HCT116 (cell line): ENCODE data around the gene CCER1. TPM values are rescaled to one million over a fixed set of nuclear protein-coding genes. Genes with fewer than 3 reads are reported as not detected.

Experiments used
- ATAC-seq: fragments of 200-7000 bp; cut with Tn5 transposase; 2 replicates; pipeline ENCODE4 v1.9.1; 2020; ENCODE audit warnings: mild to moderate bottlenecking, moderate library complexity
- BruUV-seq: library from RNA; stranded (reverse); fragments of 400-500 nt; replicated peaks from 2 replicates; lab custom pipeline; 2021; lab: Mats Ljungman, UMichigan
- CTCF ChIA-PET: fragments of 300-600 bp; sonication (Branson Sonifier 250); formaldehyde crosslinking; loops from one replicate; lab custom pipeline; 2021; ENCODE audit warnings: antibody characterized with exemption; lab: Charles Lee
- POLR2A ChIA-PET: fragments of 300-600, 350-600 bp; sonication (Branson Sonifier 250); formaldehyde crosslinking; loops from one replicate; lab custom pipeline; 2021; ENCODE audit warnings: antibody characterized with exemption; lab: Charles Lee
- RAD21 ChIA-PET, 2 experiments: fragments of 300-600 bp; sonication (Branson Sonifier 250); formaldehyde crosslinking; loops; one replicate each; lab custom pipeline; 2023; ENCODE audit warnings: low total read pairs in 2 of 2; ENCODE audit not compliant: uncharacterized antibody in 2 of 2, unreplicated experiment in 2 of 2, low non-redundant PET in 1 of 2; lab: Charles Lee
- DNase-seq: peaks from one replicate; pipeline ENCODE4 v3.0.0-alpha.2; 2010; ENCODE audit warnings: low read depth, low spot score
- H2AFZ ChIP-seq: fragments of 200-600 bp; shearing (Covaris generic), sonication (generic); 2 replicates; pipeline ENCODE4 v1.6.1; 2017; ENCODE audit warnings: low read depth, mixed run types, mixed read lengths, antibody characterized with exemption, low read length; ENCODE audit not compliant: poor library complexity, severe bottlenecking
- H3K27ac ChIP-seq: 2 replicates; pipeline ENCODE4 v1.5.1; 2012; ENCODE audit warnings: low read depth, low read length
- H3K27me3 ChIP-seq: fragments of 200-600 bp; sonication (generic); 2 replicates; pipeline ENCODE4 v1.6.1; 2016; ENCODE audit warnings: mixed run types, low read length, mixed read lengths; ENCODE audit not compliant: insufficient read depth
- H3K36me3 ChIP-seq, 2 experiments: fragments of 200-500 bp in 1 of 2; fragments of 200-600 bp in 1 of 2; sonication (Bioruptor generic) in 1 of 2; sonication (generic) in 1 of 2; 2 replicates each; pipeline versions ENCODE4 v1.5.1 to v1.6.1; 2014 to 2016; ENCODE audit warnings: low read length in 2 of 2, inconsistent platforms in 1 of 2, mixed read lengths in 1 of 2, mixed run types in 1 of 2; ENCODE audit not compliant: insufficient read depth in 2 of 2, control insufficient read depth in 1 of 2
- H3K4me1 ChIP-seq, 2 experiments: fragments of 200-600 bp in 1 of 2; sonication (generic) in 1 of 2; 2 replicates each; pipeline versions ENCODE4 v1.5.1 to v1.6.1; 2012 to 2017; ENCODE audit warnings: low read length in 2 of 2, inconsistent platforms in 1 of 2, mild to moderate bottlenecking in 1 of 2, mixed read lengths in 1 of 2, mixed run types in 1 of 2, moderate library complexity in 1 of 2; ENCODE audit not compliant: insufficient read depth in 2 of 2, control insufficient read depth in 1 of 2
- H3K4me2 ChIP-seq: fragments of 200-600 bp; sonication (generic); 2 replicates; pipeline ENCODE4 v1.6.1; 2017; ENCODE audit warnings: mixed run types, low read length, mixed read lengths
- H3K4me3 ChIP-seq, 2 experiments: fragments of 200-600 bp in 1 of 2; sonication (generic) in 1 of 2; replicated peaks in 1 of 2; 2 replicates each; pipeline ENCODE4 v1.5.1; 2011 to 2016; ENCODE audit warnings: low read length in 2 of 2, control low read depth in 1 of 2, low read depth in 1 of 2, mild to moderate bottlenecking in 1 of 2, mixed read lengths in 1 of 2, mixed run types in 1 of 2
- H3K79me2 ChIP-seq: fragments of 200-600 bp; sonication (generic); 2 replicates; pipeline ENCODE4 v1.6.1; 2017; ENCODE audit warnings: mild to moderate bottlenecking, mixed run types, low read length, moderate library complexity, mixed read lengths; ENCODE audit not compliant: insufficient read depth
- H3K9ac ChIP-seq: fragments of 200-600 bp; sonication (generic); 2 replicates; pipeline ENCODE4 v1.6.1; 2016; ENCODE audit warnings: low read length, mixed read lengths
- H3K9me2 ChIP-seq: fragments of 200-600 bp; sonication (generic), shearing (Covaris generic); 2 replicates; pipeline ENCODE4 v1.6.1; 2017; ENCODE audit warnings: mixed run types, mild to moderate bottlenecking, moderate library complexity; ENCODE audit not compliant: insufficient read depth
- H3K9me3 ChIP-seq, 2 experiments: fragments of 200-500 bp in 1 of 2; fragments of 200-600 bp in 1 of 2; sonication (Bioruptor generic) in 1 of 2; sonication (generic) in 1 of 2; 2 replicates each; pipeline ENCODE4 v1.6.1; 2014 to 2017; ENCODE audit warnings: low read length in 2 of 2, mixed read lengths in 2 of 2, inconsistent platforms in 1 of 2, low read depth in 1 of 2, mild to moderate bottlenecking in 1 of 2, mixed run types in 1 of 2, moderate library complexity in 1 of 2; ENCODE audit not compliant: control insufficient read depth in 1 of 2, insufficient read depth in 1 of 2
- H4K20me1 ChIP-seq: fragments of 200-600 bp; sonication (generic), shearing (Covaris generic); 2 replicates; pipeline ENCODE4 v1.6.1; 2017; ENCODE audit warnings: mixed run types, mild to moderate bottlenecking, moderate library complexity; ENCODE audit not compliant: insufficient read depth
- ATF3 ChIP-seq: IDR thresholded peaks from 2 replicates; pipeline ENCODE4 v1.6.1; 2012
- CEBPB ChIP-seq: IDR thresholded peaks from 2 replicates; pipeline ENCODE4 v1.6.1; 2012; ENCODE audit warnings: low read depth
- EGR1 ChIP-seq: IDR thresholded peaks from 2 replicates; pipeline ENCODE4 v1.6.1; 2012; ENCODE audit warnings: low read depth
- ELF1 ChIP-seq: IDR thresholded peaks from 2 replicates; pipeline ENCODE4 v1.6.1; 2012; ENCODE audit warnings: low read depth, borderline replicate concordance
- EZH2 ChIP-seq: fragments of 200-600 bp; sonication (generic); IDR thresholded peaks from 2 replicates; pipeline ENCODE4 v1.6.1; 2017; ENCODE audit warnings: antibody characterized with exemption, mixed run types
- EZH2phosphoT487 ChIP-seq: fragments of 200-600 bp; IDR thresholded peaks from 2 replicates; pipeline ENCODE4 v1.6.1; 2018; ENCODE audit warnings: antibody characterized with exemption, borderline replicate concordance
- FOSL1 ChIP-seq: IDR thresholded peaks from 2 replicates; pipeline ENCODE4 v1.6.1; 2012; ENCODE audit warnings: low read depth
- JUND ChIP-seq: IDR thresholded peaks from 2 replicates; pipeline ENCODE4 v1.6.1; 2012
- RAD21 ChIP-seq: IDR thresholded peaks from 2 replicates; pipeline ENCODE4 v1.6.1; 2012; ENCODE audit warnings: low read depth, mild to moderate bottlenecking
- REST ChIP-seq: IDR thresholded peaks from 2 replicates; pipeline ENCODE4 v1.6.1; 2012; ENCODE audit warnings: low read depth
- SIN3A ChIP-seq: IDR thresholded peaks from 2 replicates; pipeline ENCODE4 v1.6.1; 2012; ENCODE audit warnings: low read depth
- SP1 ChIP-seq: IDR thresholded peaks from 2 replicates; pipeline ENCODE4 v1.6.1; 2012; ENCODE audit warnings: low read depth
- SRF ChIP-seq: IDR thresholded peaks from 2 replicates; pipeline ENCODE4 v1.6.1; 2012; ENCODE audit warnings: low read depth
- TCF7L2 ChIP-seq: IDR thresholded peaks from 2 replicates; pipeline ENCODE4 v1.7.0; 2011; ENCODE audit warnings: borderline replicate concordance, inconsistent platforms; ENCODE audit not compliant: insufficient read depth, insufficient read length; ENCODE audit errors: extremely low read depth
- YY1 ChIP-seq: IDR thresholded peaks from 2 replicates; pipeline ENCODE4 v1.6.1; 2011; ENCODE audit warnings: low read length, low read depth, moderate library complexity, mild to moderate bottlenecking; ENCODE audit not compliant: insufficient replicate concordance; ENCODE audit errors: extremely low read depth
- ZBTB33 ChIP-seq: IDR thresholded peaks from 2 replicates; pipeline ENCODE4 v1.6.1; 2011; ENCODE audit warnings: mild to moderate bottlenecking, low read length, moderate library complexity; ENCODE audit not compliant: insufficient replicate concordance; ENCODE audit errors: extremely low read depth
- intact Hi-C: fragments of 100-400 bp; cut with micrococcal nuclease; formaldehyde crosslinking; loops from 2 replicates; pipeline ENCODE4 v1.10.0; 2022
- total RNA-seq: library from RNA; stranded (reverse); gene quantifications from one replicate; pipeline ENCODE4 v1.2.1, GENCODE V29; 2021; ENCODE audit not compliant: unreplicated experiment
- TF ChIP-seq, protein P1 (sequence below), 3 experiments: fragments of 200-600 bp in 1 of 3; sonication (generic) in 1 of 3; IDR thresholded peaks in 2 of 3; conservative IDR thresholded peaks in 1 of 3; 2 replicates each; pipeline ENCODE4 v1.5.1; 2012 to 2017; ENCODE audit warnings: low read depth in 2 of 3, low read length in 2 of 3, antibody characterized with exemption in 1 of 3, borderline replicate concordance in 1 of 3, control low read depth in 1 of 3, mild to moderate bottlenecking in 1 of 3, mixed read lengths in 1 of 3, mixed run types in 1 of 3, moderate library complexity in 1 of 3; ENCODE audit not compliant: insufficient read depth in 1 of 3

CCER1 gene
- total RNA-seq, 1 experiment from 2014 or later, result not detected

GRCh38 chr12:90982170-90982569 is 27.2 kb upstream of the CCER1 start:
- no peak for TF ChIP-seq ELF1
- no peak for TF ChIP-seq SP1
- no peak for TF ChIP-seq ZBTB33
- TF ChIP-seq RAD21, result no peak
- TF ChIP-seq JUND, result no peak
- TF ChIP-seq FOSL1, result no peak
- no peak for TF ChIP-seq YY1
- TF ChIP-seq CEBPB, result no peak
- TF ChIP-seq EGR1, result no peak
- TF ChIP-seq ATF3, result no peak
- no peak for TF ChIP-seq EZH2phosphoT487
- no peak for TF ChIP-seq SIN3A
- no peak for TF ChIP-seq TCF7L2
- TF ChIP-seq, protein P1, sequence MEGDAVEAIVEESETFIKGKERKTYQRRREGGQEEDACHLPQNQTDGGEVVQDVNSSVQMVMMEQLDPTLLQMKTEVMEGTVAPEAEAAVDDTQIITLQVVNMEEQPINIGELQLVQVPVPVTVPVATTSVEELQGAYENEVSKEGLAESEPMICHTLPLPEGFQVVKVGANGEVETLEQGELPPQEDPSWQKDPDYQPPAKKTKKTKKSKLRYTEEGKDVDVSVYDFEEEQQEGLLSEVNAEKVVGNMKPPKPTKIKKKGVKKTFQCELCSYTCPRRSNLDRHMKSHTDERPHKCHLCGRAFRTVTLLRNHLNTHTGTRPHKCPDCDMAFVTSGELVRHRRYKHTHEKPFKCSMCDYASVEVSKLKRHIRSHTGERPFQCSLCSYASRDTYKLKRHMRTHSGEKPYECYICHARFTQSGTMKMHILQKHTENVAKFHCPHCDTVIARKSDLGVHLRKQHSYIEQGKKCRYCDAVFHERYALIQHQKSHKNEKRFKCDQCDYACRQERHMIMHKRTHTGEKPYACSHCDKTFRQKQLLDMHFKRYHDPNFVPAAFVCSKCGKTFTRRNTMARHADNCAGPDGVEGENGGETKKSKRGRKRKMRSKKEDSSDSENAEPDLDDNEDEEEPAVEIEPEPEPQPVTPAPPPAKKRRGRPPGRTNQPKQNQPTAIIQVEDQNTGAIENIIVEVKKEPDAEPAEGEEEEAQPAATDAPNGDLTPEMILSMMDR (IDR thresholded peaks at IDR 0.05 in 2 of 3, conservative IDR thresholded peaks at IDR 0.05 in 1 of 3; ENCODE audit: borderline replicate concordance in 1 of 3, insufficient read depth in 1 of 3, low read depth in 2 of 3, low read length in 2 of 3), result no peak
- no peak for TF ChIP-seq REST
- TF ChIP-seq SRF, result no peak
- no peak for TF ChIP-seq EZH2
- DNase-seq (no peak), ATAC-seq (no peak)
- no peaks in the 10 kb centered on the region for H3K36me3 ChIP-seq
- ChIA-PET POLR2A (no interaction called here), CTCF (no interaction called here), RAD21 (no interaction called here)
- no peaks in the 10 kb centered on the region for H3K27me3 ChIP-seq
- no peaks in the 10 kb centered on the region for H4K20me1 ChIP-seq
- no peaks in the 10 kb centered on the region for H3K4me1 ChIP-seq
- H3K9me3 ChIP-seq, result no peaks in the 10 kb centered on the region; a peak in 1 of 4 replicates
- no TSS peak for BruUV-seq
- intact Hi-C loops, result no loop called here
- H3K27ac ChIP-seq, result no peak overlapping the region
- no peaks in the 10 kb centered on the region for H3K9me2 ChIP-seq
- no peak overlapping the region for H3K9ac ChIP-seq
- no peaks in the 10 kb centered on the region for H3K79me2 ChIP-seq
- no peak overlapping the region for H2AFZ ChIP-seq
- H3K4me3 ChIP-seq, result no peak overlapping the region
- no peak overlapping the region for H3K4me2 ChIP-seq
